GM12864 (cell line): Measurements from ENCODE around the gene NEK6.

ENCODE experiments used
- DNase-seq: peaks from one replicate; pipeline ENCODE4 v3.0.0-alpha.2; 2011; ENCODE audit warnings: low read depth
- H3K4me3 ChIP-seq: 2 replicates; pipeline ENCODE4 v1.5.1; 2011; ENCODE audit warnings: mild to moderate bottlenecking, low read depth, low read length, control low read depth
- TF ChIP-seq, protein P1 (sequence below): IDR thresholded peaks from 2 replicates; pipeline ENCODE4 v1.5.1; 2011; ENCODE audit warnings: low read depth, mild to moderate bottlenecking, moderate library complexity, low read length, control low read depth, inconsistent platforms; ENCODE audit errors: missing control alignments

The NEK6 gene

DNA sequence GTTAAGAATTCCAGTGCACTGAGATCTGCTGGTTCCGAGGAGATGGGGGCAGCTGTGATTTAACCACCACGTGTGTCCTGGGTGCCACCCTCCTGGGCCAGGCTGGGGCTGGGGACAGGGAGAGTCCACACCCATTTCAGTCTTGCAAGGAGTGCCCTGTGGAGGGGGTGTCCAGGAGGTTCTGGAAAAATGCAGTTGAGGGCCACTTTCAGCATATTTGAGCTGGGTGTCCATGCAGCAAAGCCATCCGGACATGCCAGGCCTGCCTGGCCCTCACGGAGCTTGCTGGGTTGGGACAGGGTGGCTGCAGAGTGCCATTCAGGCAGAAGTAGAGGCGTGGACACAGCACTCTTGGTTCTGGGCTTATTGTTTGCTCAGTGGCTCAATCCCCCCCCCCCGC, 68.1 kb downstream of the NEK6 start:
- no peak for DNase-seq
- TF ChIP-seq, protein P1, sequence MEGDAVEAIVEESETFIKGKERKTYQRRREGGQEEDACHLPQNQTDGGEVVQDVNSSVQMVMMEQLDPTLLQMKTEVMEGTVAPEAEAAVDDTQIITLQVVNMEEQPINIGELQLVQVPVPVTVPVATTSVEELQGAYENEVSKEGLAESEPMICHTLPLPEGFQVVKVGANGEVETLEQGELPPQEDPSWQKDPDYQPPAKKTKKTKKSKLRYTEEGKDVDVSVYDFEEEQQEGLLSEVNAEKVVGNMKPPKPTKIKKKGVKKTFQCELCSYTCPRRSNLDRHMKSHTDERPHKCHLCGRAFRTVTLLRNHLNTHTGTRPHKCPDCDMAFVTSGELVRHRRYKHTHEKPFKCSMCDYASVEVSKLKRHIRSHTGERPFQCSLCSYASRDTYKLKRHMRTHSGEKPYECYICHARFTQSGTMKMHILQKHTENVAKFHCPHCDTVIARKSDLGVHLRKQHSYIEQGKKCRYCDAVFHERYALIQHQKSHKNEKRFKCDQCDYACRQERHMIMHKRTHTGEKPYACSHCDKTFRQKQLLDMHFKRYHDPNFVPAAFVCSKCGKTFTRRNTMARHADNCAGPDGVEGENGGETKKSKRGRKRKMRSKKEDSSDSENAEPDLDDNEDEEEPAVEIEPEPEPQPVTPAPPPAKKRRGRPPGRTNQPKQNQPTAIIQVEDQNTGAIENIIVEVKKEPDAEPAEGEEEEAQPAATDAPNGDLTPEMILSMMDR = no peak

DNA sequence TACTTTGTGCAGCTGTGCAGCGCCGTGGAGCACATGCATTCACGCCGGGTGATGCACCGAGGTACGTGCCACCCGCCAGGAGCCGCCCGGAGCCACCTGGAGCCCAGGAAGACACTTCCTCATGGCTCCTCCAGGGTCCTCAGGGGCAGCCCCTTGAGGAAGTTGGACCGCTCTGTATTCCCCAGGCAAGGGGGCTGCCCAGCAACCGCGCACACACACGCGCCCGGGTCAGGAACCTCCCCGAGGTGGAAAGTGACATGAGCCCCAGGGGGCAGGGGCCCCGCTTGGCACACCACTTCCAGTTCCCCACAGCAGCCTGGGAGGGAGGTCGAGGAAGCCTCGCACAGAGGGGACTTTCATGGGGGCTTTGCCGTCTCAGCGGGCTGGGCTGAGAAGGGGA, 68.6 kb downstream of the NEK6 start:
- DNase-seq = no peak
- no peak overlapping the region for H3K4me3 ChIP-seq
- TF ChIP-seq, protein P1 = no peak

More for the DNA sequence above, 68.1 kb downstream of the NEK6 start:
- no peak overlapping the region for H3K4me3 ChIP-seq

DNA sequence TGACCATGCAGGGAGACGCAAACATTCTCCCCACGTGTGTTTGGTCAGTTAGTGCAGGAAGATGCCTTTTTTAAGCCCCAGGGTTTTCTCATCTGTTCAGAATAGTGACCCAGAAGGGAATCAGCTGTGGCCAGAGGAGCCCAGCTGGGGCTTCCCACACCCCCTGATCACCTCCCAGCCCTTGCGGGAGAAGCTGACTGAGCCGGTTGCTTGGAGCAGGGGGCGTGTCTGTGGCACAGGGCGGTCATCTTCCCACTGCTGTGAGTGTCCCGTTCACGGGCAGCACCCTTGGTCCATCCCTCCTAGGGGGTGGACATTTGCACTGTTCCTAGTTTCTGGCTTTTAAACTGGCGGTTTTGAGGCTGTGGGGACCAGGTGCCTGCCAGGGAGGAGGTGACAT, 69.7 kb downstream of the NEK6 start:
- no peak overlapping the region for H3K4me3 ChIP-seq
- no peak for DNase-seq
- TF ChIP-seq, protein P1 = no peak

DNA sequence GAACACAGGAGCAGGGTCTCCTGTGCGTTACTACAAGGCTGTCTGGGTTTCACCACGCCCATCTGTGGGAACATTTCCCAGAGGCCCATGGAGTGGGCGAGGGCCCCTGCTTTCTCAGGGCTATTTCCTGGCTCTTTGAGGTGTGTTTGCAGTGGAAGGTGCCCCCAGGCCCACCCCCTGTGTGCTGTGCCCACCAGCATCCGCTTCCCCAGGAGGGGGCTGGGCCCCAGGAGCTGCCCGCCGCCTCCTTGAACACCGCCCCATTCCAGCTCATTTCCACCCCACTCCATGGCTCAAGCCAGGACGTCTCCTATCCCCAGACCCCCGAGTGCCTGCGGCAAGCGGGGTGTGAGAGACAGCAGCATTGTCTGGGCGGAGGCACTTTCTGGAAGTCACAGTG, 70.5 kb downstream of the NEK6 start:
- TF ChIP-seq, protein P1 = no peak
- H3K4me3 ChIP-seq = no peak overlapping the region
- no peak for DNase-seq

DNA sequence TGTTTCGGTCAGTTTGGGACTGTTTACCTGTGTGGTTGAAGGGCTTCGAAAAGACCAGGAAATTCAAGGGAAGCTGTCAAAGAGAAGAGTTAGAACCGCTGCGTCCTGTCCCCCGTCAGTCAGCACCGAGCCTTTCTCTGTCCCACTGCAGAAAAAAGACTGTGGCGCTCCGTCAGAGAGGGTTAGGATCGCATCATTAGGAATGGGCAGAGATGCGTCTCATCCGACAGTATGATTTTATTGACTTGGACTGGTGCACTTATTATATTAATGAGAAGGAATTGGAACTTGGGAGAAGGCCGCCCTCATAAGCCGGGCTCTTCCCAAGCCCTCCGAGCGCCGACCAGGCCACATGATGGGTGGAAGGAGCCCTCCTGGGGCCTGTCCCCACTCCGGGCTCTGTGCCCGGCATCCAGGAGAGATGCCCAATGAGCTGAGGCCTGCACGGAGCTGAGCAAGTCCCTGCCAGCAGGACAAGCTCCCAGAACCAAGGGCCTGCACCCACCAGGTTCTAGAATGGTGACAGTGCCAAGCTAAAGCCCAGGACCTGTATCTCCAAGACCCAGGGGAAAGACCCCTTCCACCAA, 71.5 kb downstream of the NEK6 start:
- H3K4me3 ChIP-seq = no peak overlapping the region
- TF ChIP-seq, protein P1 = no peak
- no peak for DNase-seq

DNA sequence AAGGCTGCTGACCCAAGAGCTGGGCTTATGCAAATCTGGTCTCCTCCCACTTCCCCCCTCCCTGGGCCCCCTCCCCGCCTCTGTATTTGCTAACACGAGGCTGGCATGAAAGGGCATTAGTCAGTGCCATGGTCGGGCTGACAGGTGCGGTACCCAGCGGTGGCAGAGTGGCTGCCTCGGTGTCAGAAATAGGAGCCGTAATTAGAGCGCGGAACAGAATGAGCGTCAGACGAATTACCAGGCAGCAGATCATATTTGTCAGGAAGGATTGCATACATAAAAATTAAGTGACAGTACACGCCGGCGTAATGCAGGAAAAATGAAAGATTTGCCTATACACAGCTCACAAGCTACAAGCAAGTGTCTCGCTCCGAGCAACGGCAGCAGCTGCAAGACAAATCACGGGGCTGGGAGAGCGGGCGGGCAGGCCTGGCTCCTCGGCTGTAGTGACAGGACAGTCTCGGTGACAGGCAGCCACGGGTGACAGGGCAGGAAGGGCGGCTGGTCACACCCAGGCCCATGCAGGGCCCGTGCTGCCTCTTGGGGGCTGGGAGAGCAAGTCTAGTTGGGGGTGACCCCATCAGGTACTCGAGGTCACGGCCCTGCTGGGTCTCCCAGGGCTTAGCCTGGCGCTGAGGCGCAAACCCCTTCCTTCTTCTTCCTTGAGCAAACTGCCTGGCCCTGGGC, 72.4 kb downstream of the NEK6 start:
- no peak for DNase-seq
- TF ChIP-seq, protein P1 = no peak

DNA sequence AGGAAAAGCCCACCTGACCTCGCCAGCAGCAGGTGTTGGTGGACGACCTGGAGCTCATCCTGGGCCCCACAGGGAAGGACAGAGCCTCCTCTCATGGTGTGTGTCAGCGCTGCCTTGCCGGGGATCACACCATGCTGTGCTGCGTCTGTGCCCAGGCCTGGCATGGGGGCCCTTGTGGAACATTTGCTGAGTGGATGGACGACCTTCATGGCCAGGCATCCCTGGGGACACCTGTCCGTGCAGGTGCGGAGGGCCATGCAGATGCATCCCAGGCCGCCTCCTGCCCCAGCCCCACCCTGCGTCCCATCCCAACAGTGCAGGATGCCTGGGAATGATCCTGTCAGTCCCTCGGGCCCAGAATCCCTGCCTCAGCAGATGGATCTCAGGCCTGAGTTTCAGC, 73.8 kb downstream of the NEK6 start:
- no peak overlapping the region for H3K4me3 ChIP-seq
- TF ChIP-seq, protein P1 = no peak
- no peak for DNase-seq

More for the DNA sequence above, 72.4 kb downstream of the NEK6 start:
- H3K4me3 ChIP-seq = no peak overlapping the region
